ENCODE results near the gene ACLY.

DNA sequence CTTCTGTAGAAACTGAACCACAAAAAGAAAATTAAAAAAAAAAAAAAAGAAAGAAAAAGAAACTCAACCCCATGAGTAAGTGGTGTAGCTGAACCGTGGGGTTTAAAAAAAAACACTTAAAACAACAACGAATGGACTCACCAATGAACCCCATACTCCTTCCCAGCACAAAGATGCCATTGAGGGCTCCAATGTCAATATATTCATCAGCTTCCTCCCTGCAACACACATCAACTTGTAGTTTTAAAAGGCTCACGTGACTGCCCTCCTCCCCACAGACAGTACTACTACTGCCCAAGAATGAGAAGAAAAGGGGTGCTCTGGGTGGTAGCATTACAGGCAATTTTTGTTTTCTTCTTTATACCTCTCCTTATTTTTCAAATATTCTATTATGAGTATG lies 50.2 kb downstream of the ACLY start:
- TF ChIP-seq, protein P1, sequence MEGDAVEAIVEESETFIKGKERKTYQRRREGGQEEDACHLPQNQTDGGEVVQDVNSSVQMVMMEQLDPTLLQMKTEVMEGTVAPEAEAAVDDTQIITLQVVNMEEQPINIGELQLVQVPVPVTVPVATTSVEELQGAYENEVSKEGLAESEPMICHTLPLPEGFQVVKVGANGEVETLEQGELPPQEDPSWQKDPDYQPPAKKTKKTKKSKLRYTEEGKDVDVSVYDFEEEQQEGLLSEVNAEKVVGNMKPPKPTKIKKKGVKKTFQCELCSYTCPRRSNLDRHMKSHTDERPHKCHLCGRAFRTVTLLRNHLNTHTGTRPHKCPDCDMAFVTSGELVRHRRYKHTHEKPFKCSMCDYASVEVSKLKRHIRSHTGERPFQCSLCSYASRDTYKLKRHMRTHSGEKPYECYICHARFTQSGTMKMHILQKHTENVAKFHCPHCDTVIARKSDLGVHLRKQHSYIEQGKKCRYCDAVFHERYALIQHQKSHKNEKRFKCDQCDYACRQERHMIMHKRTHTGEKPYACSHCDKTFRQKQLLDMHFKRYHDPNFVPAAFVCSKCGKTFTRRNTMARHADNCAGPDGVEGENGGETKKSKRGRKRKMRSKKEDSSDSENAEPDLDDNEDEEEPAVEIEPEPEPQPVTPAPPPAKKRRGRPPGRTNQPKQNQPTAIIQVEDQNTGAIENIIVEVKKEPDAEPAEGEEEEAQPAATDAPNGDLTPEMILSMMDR (IDR thresholded peaks at IDR 0.05): no peak
- TF ChIP-seq POLR2AphosphoS5 (IDR thresholded peaks at IDR 0.05) (no peak), POLR2A (IDR thresholded peaks at IDR 0.05) (no peak)
